ENCODE measurements around the gene CPEB4.

DNA sequence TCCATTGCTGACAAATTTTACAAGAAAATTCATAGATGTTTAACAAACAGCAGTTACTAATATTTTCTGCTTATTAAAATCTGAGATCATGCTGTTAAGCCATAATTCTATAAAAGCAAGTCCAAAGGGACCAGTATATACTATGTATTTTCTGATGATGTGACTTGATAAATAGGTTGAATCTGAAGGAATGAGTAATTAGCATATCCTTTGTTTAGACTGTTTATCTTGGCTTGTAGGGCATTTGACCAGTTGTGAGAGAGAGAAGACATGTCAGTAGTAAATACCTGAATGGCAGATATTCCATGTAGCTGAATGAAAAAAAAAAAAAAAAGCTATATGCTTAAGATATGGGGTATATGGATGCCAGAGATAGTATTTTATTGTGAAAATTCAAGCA, 14.6 kb downstream of the CPEB4 start:
- TF ChIP-seq, protein P1, sequence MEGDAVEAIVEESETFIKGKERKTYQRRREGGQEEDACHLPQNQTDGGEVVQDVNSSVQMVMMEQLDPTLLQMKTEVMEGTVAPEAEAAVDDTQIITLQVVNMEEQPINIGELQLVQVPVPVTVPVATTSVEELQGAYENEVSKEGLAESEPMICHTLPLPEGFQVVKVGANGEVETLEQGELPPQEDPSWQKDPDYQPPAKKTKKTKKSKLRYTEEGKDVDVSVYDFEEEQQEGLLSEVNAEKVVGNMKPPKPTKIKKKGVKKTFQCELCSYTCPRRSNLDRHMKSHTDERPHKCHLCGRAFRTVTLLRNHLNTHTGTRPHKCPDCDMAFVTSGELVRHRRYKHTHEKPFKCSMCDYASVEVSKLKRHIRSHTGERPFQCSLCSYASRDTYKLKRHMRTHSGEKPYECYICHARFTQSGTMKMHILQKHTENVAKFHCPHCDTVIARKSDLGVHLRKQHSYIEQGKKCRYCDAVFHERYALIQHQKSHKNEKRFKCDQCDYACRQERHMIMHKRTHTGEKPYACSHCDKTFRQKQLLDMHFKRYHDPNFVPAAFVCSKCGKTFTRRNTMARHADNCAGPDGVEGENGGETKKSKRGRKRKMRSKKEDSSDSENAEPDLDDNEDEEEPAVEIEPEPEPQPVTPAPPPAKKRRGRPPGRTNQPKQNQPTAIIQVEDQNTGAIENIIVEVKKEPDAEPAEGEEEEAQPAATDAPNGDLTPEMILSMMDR (conservative IDR thresholded peaks at IDR 0.05): no peak
- no peak for TF ChIP-seq EZH2 (IDR thresholded peaks at IDR 0.05; ENCODE audit: low read depth)

All from PC-9 (cell line).